GM12875 (cell line): ENCODE data around the gene HMGXB3.
"Not testable (repeated sequence)": the region's sequence is repeated elsewhere in the genome, so short reads cannot be mapped to it uniquely, and the experiment has no call there.

ENCODE experiments used
- H3K4me3 ChIP-seq: one replicate; pipeline ENCODE4 v1.5.1; 2011; ENCODE audit warnings: low read depth, low read length, control low read depth
- CTCF ChIP-seq: IDR thresholded peaks from 2 replicates; pipeline ENCODE4 v1.5.1; 2011; ENCODE audit warnings: low read depth, mild to moderate bottlenecking, control low read depth, inconsistent platforms, low read length, moderate library complexity, borderline replicate concordance; ENCODE audit not compliant: insufficient read depth

Gene HMGXB3

GRCh38 chr5:150082374-150082773 is 81.8 kb downstream of the HMGXB3 start:
- no peak for TF ChIP-seq CTCF

GRCh38 chr5:150082889-150083288 is 82.3 kb downstream of the HMGXB3 start:
- TF ChIP-seq CTCF = no peak
- no peak overlapping the region for H3K4me3 ChIP-seq

More at GRCh38 chr5:150082374-150082773, 81.8 kb downstream of the HMGXB3 start:
- no peak overlapping the region for H3K4me3 ChIP-seq

- not testable (repeated sequence) for H3K4me3 ChIP-seq
Measured at GRCh38 chr5:150084754-150085153, 84.2 kb downstream of the HMGXB3 start.

- TF ChIP-seq CTCF = no peak
- H3K4me3 ChIP-seq = no peak overlapping the region
Measured at GRCh38 chr5:150085191-150085912, 84.8 kb downstream of the HMGXB3 start.

GRCh38 chr5:150085950-150086715 is 85.6 kb downstream of the HMGXB3 start, which contains the start of gene CSF1R:
CSF1R (minus strand) TSS chr5:150086554; CDS start chr5:150086427, 127 bp downstream.
- TF ChIP-seq CTCF = no peak

GRCh38 chr5:150092159-150092787 is 91.7 kb downstream of the HMGXB3 start:
- TF ChIP-seq CTCF = no peak
- H3K4me3 ChIP-seq = no peak overlapping the region

More at GRCh38 chr5:150085950-150086715, 85.6 kb downstream of the HMGXB3 start, which contains the start of gene CSF1R:
- no peak within 1 kb of the TSS for H3K4me3 ChIP-seq

GRCh38 chr5:150097152-150097551 is 96.6 kb downstream of the HMGXB3 start:
- H3K4me3 ChIP-seq = no peak overlapping the region
- no peak for TF ChIP-seq CTCF
